Fibroblast of lung (primary cell): ENCODE results near the gene PDE3B. TPM values are rescaled to one million over a fixed set of nuclear protein-coding genes. Genes with fewer than 3 reads are reported as not detected.
A peak's percentile ranks its signal among the peaks of the same experiment; 100 is the strongest.

ENCODE experiments used
- DNase-seq, 2 donors: peaks; one replicate each; pipeline versions ENCODE4 v3.0.0 to v3.0.0-alpha.2; 2010; ENCODE audit warnings: low read depth in 2 of 2
- H2AFZ ChIP-seq: 2 replicates; pipeline ENCODE4 v1.5.1; 2012; ENCODE audit warnings: low read length, control low read depth, inconsistent platforms
- H3K27ac ChIP-seq: 2 replicates; pipeline ENCODE4 v1.5.1; 2011; ENCODE audit warnings: low read length, control low read depth; ENCODE audit not compliant: insufficient read depth
- H3K27me3 ChIP-seq: 2 replicates; pipeline ENCODE4 v1.5.1; 2011; ENCODE audit warnings: mild to moderate bottlenecking, low read length; ENCODE audit not compliant: control insufficient read depth, insufficient read depth
- H3K36me3 ChIP-seq: 2 replicates; pipeline ENCODE4 v1.5.1; 2011; ENCODE audit warnings: low read length; ENCODE audit not compliant: control insufficient read depth, insufficient read depth
- H3K4me1 ChIP-seq: 2 replicates; pipeline ENCODE4 v1.5.1; 2011; ENCODE audit warnings: low read length; ENCODE audit not compliant: control insufficient read depth, insufficient read depth; ENCODE audit errors: extremely low read depth
- H3K4me2 ChIP-seq: 2 replicates; pipeline ENCODE4 v1.5.1; 2011; ENCODE audit warnings: low read length, control low read depth; ENCODE audit not compliant: insufficient read depth; ENCODE audit errors: extremely low read depth
- H3K4me3 ChIP-seq, 4 experiments: fragments of 200-600 bp in 1 of 4; sonication (generic) in 1 of 4; replicated peaks in 1 of 4; 2 replicates each; pipeline ENCODE4 v1.5.1; 2011 to 2016; ENCODE audit warnings: low read length in 4 of 4, low read depth in 3 of 4, mild to moderate bottlenecking in 3 of 4, control low read depth in 2 of 4, inconsistent platforms in 1 of 4, mixed read lengths in 1 of 4; ENCODE audit not compliant: insufficient read depth in 1 of 4; ENCODE audit errors: control extremely low read depth in 1 of 4
- H3K79me2 ChIP-seq: 2 replicates; pipeline ENCODE4 v1.5.1; 2012; ENCODE audit warnings: mild to moderate bottlenecking, low read length, inconsistent platforms; ENCODE audit not compliant: control insufficient read depth, insufficient read depth
- H3K9ac ChIP-seq: 2 replicates; pipeline ENCODE4 v1.5.1; 2011; ENCODE audit warnings: mild to moderate bottlenecking, low read length, control low read depth; ENCODE audit not compliant: insufficient read depth
- H3K9me3 ChIP-seq: 2 replicates; pipeline ENCODE4 v1.5.1; 2012; ENCODE audit warnings: low read depth, low read length; ENCODE audit not compliant: control insufficient read depth, insufficient read depth
- H4K20me1 ChIP-seq: 2 replicates; pipeline ENCODE4 v1.5.1; 2011; ENCODE audit warnings: low read length; ENCODE audit not compliant: control insufficient read depth, insufficient read depth; ENCODE audit errors: extremely low read depth
- CTCF ChIP-seq, 2 donors: IDR thresholded peaks in 1 of 2; conservative IDR thresholded peaks in 1 of 2; 1 replicate in 1 of 2; 2 replicates in 1 of 2; pipeline ENCODE4 v1.5.1; 2011 to 2012; ENCODE audit warnings: low read length in 2 of 2, control low read depth in 1 of 2, inconsistent platforms in 1 of 2, low read depth in 1 of 2, mild to moderate bottlenecking in 1 of 2
- EZH2 ChIP-seq: IDR thresholded peaks from 2 replicates; pipeline ENCODE4 v1.5.1; 2012; ENCODE audit warnings: low read length, control low read depth, mild to moderate bottlenecking; ENCODE audit errors: missing control alignments
- polyA plus RNA-seq, 2 donors: library from polyadenylated mRNA; depleted of rRNA in 1 of 2; stranded (reverse) in 1 of 2; unstranded in 1 of 2; fragments of >200 nt; gene quantifications; 2 replicates each; pipeline ENCODE4 v1.2.1, GENCODE V29; 2011 to 2012; ENCODE audit warnings: missing spikeins in 1 of 2
- total RNA-seq: library from RNA; depleted of rRNA; stranded (reverse); fragments of >200 nt; gene quantifications from 2 replicates; pipeline ENCODE4 v1.2.1, GENCODE V29; 2014

PDE3B gene
- total and polyA plus RNA-seq, 2 donors (not counting 1 experiment from before 2014, with no cell fraction given) = 0.43 to 11.2 TPM

GRCh38 chr11:14898355-14898754 lies 254.8 kb downstream of the PDE3B start:
- no peak for DNase-seq
- Histone ChIP-seq H3K9me3 (no peaks in the 10 kb centered on the region), H3K27ac (no peak overlapping the region), H4K20me1 (no peaks in the 10 kb centered on the region), H3K4me3 (no peak overlapping the region), H3K9ac (no peak overlapping the region), H3K79me2 (no peaks in the 10 kb centered on the region), H3K27me3 (no peaks in the 10 kb centered on the region), H3K36me3 (no peaks in the 10 kb centered on the region), H3K4me2 (no peak overlapping the region), H3K4me1 (no peaks in the 10 kb centered on the region), H2AFZ (no peak overlapping the region)
- TF ChIP-seq CTCF (conservative IDR thresholded peaks at IDR 0.05 in 1 of 2, IDR thresholded peaks at IDR 0.05 in 1 of 2; ENCODE audit: low read depth in 1 of 2, low read length in 2 of 2) (no peak), EZH2 (no peak)

GRCh38 chr11:14898906-14899305 lies 255.3 kb downstream of the PDE3B start:
- no peak overlapping the region for H3K9ac ChIP-seq
- DNase-seq = no peak
- H3K4me2 ChIP-seq = no peak overlapping the region
- H3K4me1 ChIP-seq = no peaks in the 10 kb centered on the region
- no peaks in the 10 kb centered on the region for H3K9me3 ChIP-seq
- no peaks in the 10 kb centered on the region for H3K79me2 ChIP-seq
- TF ChIP-seq CTCF (conservative IDR thresholded peaks at IDR 0.05 in 1 of 2, IDR thresholded peaks at IDR 0.05 in 1 of 2; ENCODE audit: low read depth in 1 of 2, low read length in 2 of 2) (no peak), EZH2 (no peak)
- no peak overlapping the region for H2AFZ ChIP-seq
- H4K20me1 ChIP-seq = no peaks in the 10 kb centered on the region
- no peaks in the 10 kb centered on the region for H3K27me3 ChIP-seq
- no peak overlapping the region for H3K4me3 ChIP-seq
- no peak overlapping the region for H3K27ac ChIP-seq
- no peaks in the 10 kb centered on the region for H3K36me3 ChIP-seq

- H3K27ac ChIP-seq = no peak overlapping the region
- no peak overlapping the region for H3K9ac ChIP-seq
- TF ChIP-seq CTCF (conservative IDR thresholded peaks at IDR 0.05 in 1 of 2, IDR thresholded peaks at IDR 0.05 in 1 of 2; ENCODE audit: low read depth in 1 of 2, low read length in 2 of 2) (no peak), EZH2 (no peak)
- H3K4me2 ChIP-seq = no peak overlapping the region
- H3K4me1 ChIP-seq = no peaks in the 10 kb centered on the region
- H3K27me3 ChIP-seq = no peaks in the 10 kb centered on the region
- H2AFZ ChIP-seq = no peak overlapping the region
- H3K4me3 ChIP-seq = no peak overlapping the region
- H4K20me1 ChIP-seq = no peaks in the 10 kb centered on the region
- no peaks in the 10 kb centered on the region for H3K9me3 ChIP-seq
- DNase-seq = peak; percentile 61 to 80
- no peaks in the 10 kb centered on the region for H3K79me2 ChIP-seq
- no peaks in the 10 kb centered on the region for H3K36me3 ChIP-seq
Observed at GRCh38 chr11:14902650-14903350, 259.2 kb downstream of the PDE3B start.
